PC-3 (cell line): ENCODE measurements around the gene NTF3.

Experiments
- EZH2 ChIP-seq: fragments of 300-600 bp; sonication (generic); IDR thresholded peaks from one replicate; pipeline ENCODE4 v1.6.1; 2017; ENCODE audit warnings: antibody characterized with exemption, mild to moderate bottlenecking, low read length; ENCODE audit not compliant: unreplicated experiment
- EZH2phosphoT487 ChIP-seq: fragments of 300-600 bp; sonication (generic); IDR thresholded peaks from 2 replicates; pipeline ENCODE4 v1.6.1; 2018; ENCODE audit warnings: mild to moderate bottlenecking, antibody characterized with exemption, low read length, borderline replicate concordance
- TF ChIP-seq, protein P1 (sequence below): fragments of 300-600 bp; sonication (generic); conservative IDR thresholded peaks from 2 replicates; pipeline ENCODE4 v1.5.1; 2017; ENCODE audit warnings: antibody characterized with exemption, low read depth, mild to moderate bottlenecking, low read length

DNA sequence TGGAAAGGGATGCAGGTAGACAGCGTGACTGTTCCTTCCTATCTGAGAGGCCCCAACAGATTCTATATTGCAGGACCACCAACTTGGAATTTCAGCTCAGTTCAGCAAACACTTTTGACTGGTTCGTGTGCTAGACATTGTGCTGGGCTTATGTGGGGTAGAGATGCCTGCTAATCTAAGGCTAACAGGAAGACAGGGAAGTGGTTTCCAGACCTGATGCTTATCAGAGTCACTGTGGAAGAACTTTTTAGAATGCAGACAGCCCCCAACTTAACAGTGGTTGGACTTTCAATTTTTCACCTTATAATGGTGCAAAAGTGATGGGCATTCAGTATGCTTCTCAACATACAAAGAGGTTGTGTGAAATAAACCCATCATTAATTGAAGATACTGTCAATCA is 32.2 kb downstream of the NTF3 start:
- TF ChIP-seq, protein P1, sequence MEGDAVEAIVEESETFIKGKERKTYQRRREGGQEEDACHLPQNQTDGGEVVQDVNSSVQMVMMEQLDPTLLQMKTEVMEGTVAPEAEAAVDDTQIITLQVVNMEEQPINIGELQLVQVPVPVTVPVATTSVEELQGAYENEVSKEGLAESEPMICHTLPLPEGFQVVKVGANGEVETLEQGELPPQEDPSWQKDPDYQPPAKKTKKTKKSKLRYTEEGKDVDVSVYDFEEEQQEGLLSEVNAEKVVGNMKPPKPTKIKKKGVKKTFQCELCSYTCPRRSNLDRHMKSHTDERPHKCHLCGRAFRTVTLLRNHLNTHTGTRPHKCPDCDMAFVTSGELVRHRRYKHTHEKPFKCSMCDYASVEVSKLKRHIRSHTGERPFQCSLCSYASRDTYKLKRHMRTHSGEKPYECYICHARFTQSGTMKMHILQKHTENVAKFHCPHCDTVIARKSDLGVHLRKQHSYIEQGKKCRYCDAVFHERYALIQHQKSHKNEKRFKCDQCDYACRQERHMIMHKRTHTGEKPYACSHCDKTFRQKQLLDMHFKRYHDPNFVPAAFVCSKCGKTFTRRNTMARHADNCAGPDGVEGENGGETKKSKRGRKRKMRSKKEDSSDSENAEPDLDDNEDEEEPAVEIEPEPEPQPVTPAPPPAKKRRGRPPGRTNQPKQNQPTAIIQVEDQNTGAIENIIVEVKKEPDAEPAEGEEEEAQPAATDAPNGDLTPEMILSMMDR = no peak
- TF ChIP-seq EZH2phosphoT487 (no peak), EZH2 (no peak)
